ENCODE data around the gene EDC3. TPM values are rescaled to one million over a fixed set of nuclear protein-coding genes. Genes with fewer than 3 reads are reported as not detected.
"Not testable (repeated sequence)": the region's sequence is repeated elsewhere in the genome, so short reads cannot be mapped to it uniquely, and the experiment has no call there.

Gene EDC3
- total RNA-seq, 1 donor from 2014 or later, result 49.5 TPM

GRCh38 chr15:74631087-74631385 lies 64.8 kb downstream of the EDC3 start:
- Mint-ChIP-seq H3K36me3 (ENCODE audit: low read depth) (peaks cover 81% of the 10 kb centered on the region), H3K27ac (peak overlapping the region; percentile 75), H3K9me3 (no peaks in the 10 kb centered on the region), H3K4me1 (peaks cover 59% of the 10 kb centered on the region), H3K27me3 (no peaks in the 10 kb centered on the region), H3K4me3 (no peak overlapping the region)
- ChIA-PET CTCF (interaction anchor here (0.7 to 8.9 kb wide), 12 partner anchors 13 to 321 kb away, joined by 3 to 200 read pairs (median 8); partner anchors contain the start of genes CLK3 and MPI), POLR2A (interaction anchor here (0.8 to 3.3 kb wide), 7 partner anchors 9 to 319 kb away, joined by 3 to 19 read pairs (median 6); partner anchors contain the start of genes CLK3 and SEMA7A)
- intact Hi-C loops (cut with micrococcal nuclease), result loop anchor here (2.0 to 5.0 kb wide), 3 partner anchors 16 to 571 kb away; partner anchors contain the start of genes C15orf39 and CLK3
- TF ChIP-seq CTCF (IDR thresholded peaks at IDR 0.05), result no peak
- no peak for ATAC-seq (ENCODE audit: low read depth)
- no peak for DNase-seq

DNA sequence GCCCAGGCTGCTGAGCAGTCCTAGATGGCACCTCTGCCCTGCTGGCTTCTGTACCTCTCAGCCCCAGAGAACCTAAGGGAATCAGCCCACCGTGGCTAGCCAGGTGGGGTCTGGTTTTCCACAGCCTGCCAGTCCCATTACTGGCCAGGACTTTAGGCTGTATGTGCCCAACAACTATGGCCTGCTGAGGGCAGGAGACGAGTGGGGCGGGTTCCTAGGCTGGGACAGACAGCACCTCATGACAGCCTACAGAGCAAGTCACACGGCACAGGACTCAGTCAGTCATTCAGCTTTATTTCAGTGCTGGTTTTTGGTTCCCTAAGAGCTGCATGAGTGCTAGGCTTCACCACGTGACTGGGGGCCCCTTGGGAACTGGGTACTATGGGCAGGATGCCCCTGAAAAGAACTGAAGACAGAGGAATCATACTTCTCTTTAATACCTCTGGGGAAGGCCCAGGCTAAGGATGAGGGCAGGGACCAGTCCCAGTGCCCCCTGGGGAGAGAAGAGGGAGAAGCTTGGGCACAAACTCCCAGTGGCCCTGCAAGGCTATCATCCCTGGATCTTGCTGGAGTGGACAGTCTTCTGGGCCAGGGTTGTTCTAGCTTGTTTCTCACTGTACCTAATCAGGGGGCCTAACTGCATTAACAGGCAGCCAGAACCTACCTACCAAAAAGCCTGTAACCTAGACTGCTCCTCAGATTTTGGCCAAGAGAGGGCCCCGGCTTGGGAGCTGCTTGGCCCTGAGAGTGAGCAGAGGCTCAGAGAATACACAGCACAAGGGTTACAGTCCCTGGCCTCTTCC lies 65.3 kb downstream of the EDC3 start:
- ChIA-PET POLR2A (interaction anchor here (0.6 to 3.3 kb wide), 12 partner anchors 9 to 320 kb away, joined by 3 to 19 read pairs (median 4); partner anchors contain the start of genes CLK3 and SEMA7A), CTCF (interaction anchor here (0.7 to 8.9 kb wide), 11 partner anchors 13 to 321 kb away, joined by 3 to 200 read pairs (median 5); partner anchors contain the start of genes CLK3 and MPI)
- peak; percentile 83 for ATAC-seq (ENCODE audit: low read depth)
- peak overlapping the region; percentile 75 for H3K27ac Mint-ChIP-seq
- intact Hi-C loops (cut with micrococcal nuclease), result loop anchor here (2.0 to 5.0 kb wide), 3 partner anchors 16 to 572 kb away; partner anchors contain the start of genes C15orf39 and CLK3
- H3K4me1 Mint-ChIP-seq, result peaks cover 64% of the 10 kb centered on the region
- peak; percentile 67 for DNase-seq
- H3K4me3 Mint-ChIP-seq, result no peak overlapping the region
- no peak for TF ChIP-seq CTCF (IDR thresholded peaks at IDR 0.05)
- no peaks in the 10 kb centered on the region for H3K27me3 Mint-ChIP-seq
- peaks cover 81% of the 10 kb centered on the region for H3K36me3 Mint-ChIP-seq (ENCODE audit: low read depth)
- H3K9me3 Mint-ChIP-seq, result no peaks in the 10 kb centered on the region

- POLR2A ChIA-PET, result interaction anchor here (1.0 to 3.3 kb wide), 5 partner anchors 8 to 157 kb away, joined by 3 to 19 read pairs (median 6); partner anchors contain the start of gene CLK3
- ATAC-seq (ENCODE audit: low read depth); H3K27me3 Mint-ChIP-seq; DNase-seq; H3K4me3 Mint-ChIP-seq; H3K9me3 Mint-ChIP-seq: not testable (repeated sequence)
- peaks cover 70% of the 10 kb centered on the region for H3K4me1 Mint-ChIP-seq
- H3K27ac Mint-ChIP-seq, result peak overlapping the region; percentile 75
- H3K36me3 Mint-ChIP-seq (ENCODE audit: low read depth), result peaks cover 82% of the 10 kb centered on the region
- intact Hi-C loops (cut with micrococcal nuclease), result loop anchor here (2.0 to 5.0 kb wide), 3 partner anchors 15 to 573 kb away; partner anchors contain the start of genes C15orf39 and CLK3
- CTCF ChIA-PET, result interaction anchor here (1.2 to 8.9 kb wide), 5 partner anchors 12 to 320 kb away, joined by 3 to 200 read pairs (median 77); partner anchors contain the start of gene CLK3
These were observed 66.1 kb downstream of the EDC3 start for GRCh38 chr15:74629696-74630095.

DNA sequence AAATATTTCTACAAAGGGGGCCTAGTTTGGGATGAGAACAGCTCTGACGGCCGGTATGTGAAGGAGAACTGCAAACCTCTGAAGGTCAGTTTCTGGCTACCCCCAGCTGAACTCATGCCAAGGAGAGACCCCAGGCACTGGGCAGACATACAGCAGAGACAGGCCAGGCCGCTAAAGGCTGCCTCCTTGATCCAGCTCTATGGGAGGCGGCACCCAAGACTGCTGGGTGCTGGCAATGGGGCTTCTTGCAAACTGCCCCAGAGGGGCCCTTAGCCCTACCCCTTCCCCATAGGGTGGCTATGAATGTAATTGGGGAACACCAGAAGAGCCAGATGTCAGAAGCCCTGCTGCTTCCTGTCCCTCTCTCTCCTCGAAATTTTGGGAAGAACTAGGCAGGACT lies 66.9 kb downstream of the EDC3 start:
- ChIA-PET POLR2A (interaction anchor here (2.5 kb wide), 1 partner anchor 12 kb away, joined by 22 read pairs; the partner anchor contains the start of gene CLK3), CTCF (interaction anchor here (2.0 to 6.7 kb wide), 2 partner anchors 11 kb away, joined by 5 to 136 read pairs; partner anchors contain the start of gene CLK3)
- DNase-seq (no peak), ATAC-seq (ENCODE audit: low read depth) (no peak)
- Mint-ChIP-seq H3K27me3 (no peaks in the 10 kb centered on the region), H3K9me3 (no peaks in the 10 kb centered on the region), H3K4me3 (no peak overlapping the region), H3K4me1 (peaks cover 72% of the 10 kb centered on the region), H3K27ac (no peak overlapping the region), H3K36me3 (ENCODE audit: low read depth) (peaks cover 82% of the 10 kb centered on the region)
- no peak for TF ChIP-seq CTCF (IDR thresholded peaks at IDR 0.05)
- intact Hi-C loops (cut with micrococcal nuclease), result no loop called here

GRCh38 chr15:74628199-74628598 lies 67.6 kb downstream of the EDC3 start:
- peaks cover 86% of the 10 kb centered on the region for H3K36me3 Mint-ChIP-seq (ENCODE audit: low read depth)
- H3K9me3 Mint-ChIP-seq, result no peaks in the 10 kb centered on the region
- POLR2A ChIA-PET, result interaction anchor here (2.5 kb wide), 1 partner anchor 12 kb away, joined by 22 read pairs; the partner anchor contains the start of gene CLK3
- ATAC-seq (ENCODE audit: low read depth) (no peak), DNase-seq (no peak)
- intact Hi-C loops (cut with micrococcal nuclease), result no loop called here
- peak overlapping the region; percentile 89 for H3K27ac Mint-ChIP-seq
- H3K27me3 Mint-ChIP-seq, result no peaks in the 10 kb centered on the region
- H3K4me3 Mint-ChIP-seq, result no peak overlapping the region
- CTCF ChIA-PET, result interaction anchor here (1.2 to 2.0 kb wide), 2 partner anchors 11 to 143 kb away, joined by 5 read pairs; no protein-coding TSS in a partner anchor
- TF ChIP-seq CTCF (IDR thresholded peaks at IDR 0.05), result no peak
- peaks cover 72% of the 10 kb centered on the region for H3K4me1 Mint-ChIP-seq
